Cardiac fibroblast (primary cell): Measurements from ENCODE around the gene EIF2B4.

Experiments used
- DNase-seq, 2 donors: peaks; one replicate each; pipeline versions ENCODE4 v3.0.0 to v3.0.0-alpha.2; 2010; ENCODE audit warnings: low read depth in 2 of 2
- H3K4me3 ChIP-seq, 2 donors: replicated peaks in 1 of 2; 1 replicate in 1 of 2; 2 replicates in 1 of 2; pipeline ENCODE4 v1.5.1; 2011; ENCODE audit warnings: low read depth in 2 of 2, low read length in 2 of 2, mild to moderate bottlenecking in 2 of 2, moderate library complexity in 1 of 2
- CTCF ChIP-seq: IDR thresholded peaks from one replicate; pipeline ENCODE4 v1.5.1; 2011; ENCODE audit warnings: low read depth, mild to moderate bottlenecking, low read length, inconsistent platforms

The EIF2B4 gene

DNA sequence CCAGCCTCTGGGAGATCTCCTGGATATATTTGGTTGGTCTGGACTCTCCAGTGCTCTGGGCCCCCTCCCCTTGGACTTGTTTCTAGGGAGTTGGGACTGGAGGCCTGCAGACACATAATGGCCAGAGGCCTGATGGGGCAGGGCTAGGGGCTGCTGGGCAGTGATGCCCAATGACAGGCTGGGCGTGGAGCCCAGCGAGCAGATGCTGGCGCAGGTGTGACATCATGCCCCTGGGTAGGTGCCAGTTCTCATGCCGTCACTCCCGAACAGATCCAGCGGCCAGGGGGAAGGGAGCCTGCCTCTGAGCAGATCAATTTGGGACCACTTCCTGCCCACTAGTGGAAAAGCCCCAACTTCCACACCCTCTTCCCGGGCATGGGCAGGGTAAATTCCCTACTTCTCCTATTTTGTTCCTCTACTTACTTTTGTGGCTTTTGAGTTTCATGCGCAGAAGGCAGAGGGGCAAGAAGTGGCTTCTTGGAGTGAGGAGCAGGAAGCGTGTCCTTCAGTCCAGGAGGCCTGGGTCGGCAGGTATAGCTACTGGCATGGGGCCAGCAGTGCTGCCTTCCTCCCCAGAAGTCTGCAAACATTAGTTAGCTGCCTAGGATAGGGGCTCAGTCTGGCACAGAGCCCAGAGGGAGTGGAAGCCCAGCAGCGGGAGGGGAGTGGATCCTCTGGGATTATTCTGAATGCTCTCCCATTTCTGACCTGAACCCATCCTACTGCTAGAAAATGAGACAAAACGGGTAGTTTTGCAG is 53.3 kb downstream of the EIF2B4 start:
- DNase-seq = no peak
- no peak overlapping the region for H3K4me3 ChIP-seq
- TF ChIP-seq CTCF = no peak

DNA sequence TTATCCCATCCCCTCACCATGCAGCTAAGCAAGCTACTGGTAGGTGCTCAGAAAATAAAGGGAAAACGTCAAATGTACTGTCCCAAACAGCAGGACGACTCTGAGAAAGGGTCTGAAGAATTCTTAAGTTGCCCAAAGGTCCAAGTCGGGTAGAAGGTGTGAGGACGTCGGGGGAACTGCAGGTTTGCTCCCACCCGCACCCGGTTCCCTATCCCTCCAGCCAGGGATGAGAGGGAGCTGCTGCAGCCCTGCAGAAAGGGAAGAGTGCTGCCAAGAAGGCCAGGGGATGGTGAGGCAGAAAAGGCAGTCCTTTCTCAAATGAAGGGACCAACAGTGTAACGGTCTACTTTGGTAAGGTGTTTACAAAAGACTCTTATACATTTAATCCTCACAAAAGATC is 55.0 kb downstream of the EIF2B4 start:
- DNase-seq = no peak
- H3K4me3 ChIP-seq = no peak overlapping the region
- TF ChIP-seq CTCF = no peak

- no peak for TF ChIP-seq CTCF
- H3K4me3 ChIP-seq = no peak overlapping the region
- no peak for DNase-seq
These were observed 55.4 kb downstream of the EIF2B4 start for GRCh38 chr2:27314709-27315108.
